ENCODE data around the gene FAM171A2. TPM values are rescaled to one million over a fixed set of nuclear protein-coding genes. Genes with fewer than 3 reads are reported as not detected.

FAM171A2 gene
- total and polyA plus RNA-seq, 2 of the 8 experiments (the other 6 are each of a cell fraction or from before 2014, with no cell fraction given) = 21.9 to 24.1 TPM

GRCh38 chr17:44359458-44360143, 4.1 kb downstream of the FAM171A2 start (continued):
- TF ChIP-seq RFX5 (IDR thresholded peaks at IDR 0.05; ENCODE audit: borderline replicate concordance, low read depth, low read length) = no peak
- no peak for TF ChIP-seq CEBPB (IDR thresholded peaks at IDR 0.05; ENCODE audit: low read depth, low read length)
- TF ChIP-seq USF2 (IDR thresholded peaks at IDR 0.05; ENCODE audit: low read length) = no peak
- no peak for TF ChIP-seq TAF1 (IDR thresholded peaks at IDR 0.05; ENCODE audit: low read depth, low read length)
- TF ChIP-seq JUND (IDR thresholded peaks at IDR 0.05; ENCODE audit: low read length) = no peak
- no peak for TF ChIP-seq CTBP2 (IDR thresholded peaks at IDR 0.05; ENCODE audit: borderline replicate concordance, insufficient read depth, insufficient read length, low read length)
- TF ChIP-seq YY1 (IDR thresholded peaks at IDR 0.05; ENCODE audit: low read depth, low read length) = no peak

All from H1 (cell line).